HG03045 (cell line): Measurements from ENCODE around the gene GALNT10.
A peak's percentile ranks its signal among the peaks of the same experiment; 100 is the strongest.

ENCODE experiments used
- ATAC-seq: cut with Tn5 transposase; IDR thresholded peaks from one replicate; pipeline ENCODE4 v1.9.1; 2021; ENCODE audit warnings: mild to moderate bottlenecking, moderate library complexity; ENCODE audit not compliant: unreplicated experiment

GALNT10 gene

DNA sequence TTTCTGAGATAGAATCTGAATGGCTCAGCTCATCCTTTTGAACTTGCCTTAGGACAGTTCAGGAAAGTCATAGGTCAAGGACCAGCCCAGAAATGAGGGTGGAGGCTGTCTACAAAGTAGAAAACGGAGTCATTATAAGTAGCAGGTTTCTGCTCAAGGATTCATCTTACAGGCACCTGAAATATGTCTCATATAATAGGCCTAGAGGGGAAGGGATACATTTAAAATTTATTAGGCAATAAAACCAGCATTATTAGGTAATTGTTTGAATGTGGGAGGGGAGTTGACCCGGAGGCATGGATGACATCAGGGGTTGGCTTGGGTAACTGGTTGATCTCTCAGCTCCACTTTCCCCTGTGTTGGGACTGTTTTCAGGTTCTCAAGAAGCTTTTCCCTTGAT, 11.9 kb upstream of the GALNT10 start:
- no peak for ATAC-seq

DNA sequence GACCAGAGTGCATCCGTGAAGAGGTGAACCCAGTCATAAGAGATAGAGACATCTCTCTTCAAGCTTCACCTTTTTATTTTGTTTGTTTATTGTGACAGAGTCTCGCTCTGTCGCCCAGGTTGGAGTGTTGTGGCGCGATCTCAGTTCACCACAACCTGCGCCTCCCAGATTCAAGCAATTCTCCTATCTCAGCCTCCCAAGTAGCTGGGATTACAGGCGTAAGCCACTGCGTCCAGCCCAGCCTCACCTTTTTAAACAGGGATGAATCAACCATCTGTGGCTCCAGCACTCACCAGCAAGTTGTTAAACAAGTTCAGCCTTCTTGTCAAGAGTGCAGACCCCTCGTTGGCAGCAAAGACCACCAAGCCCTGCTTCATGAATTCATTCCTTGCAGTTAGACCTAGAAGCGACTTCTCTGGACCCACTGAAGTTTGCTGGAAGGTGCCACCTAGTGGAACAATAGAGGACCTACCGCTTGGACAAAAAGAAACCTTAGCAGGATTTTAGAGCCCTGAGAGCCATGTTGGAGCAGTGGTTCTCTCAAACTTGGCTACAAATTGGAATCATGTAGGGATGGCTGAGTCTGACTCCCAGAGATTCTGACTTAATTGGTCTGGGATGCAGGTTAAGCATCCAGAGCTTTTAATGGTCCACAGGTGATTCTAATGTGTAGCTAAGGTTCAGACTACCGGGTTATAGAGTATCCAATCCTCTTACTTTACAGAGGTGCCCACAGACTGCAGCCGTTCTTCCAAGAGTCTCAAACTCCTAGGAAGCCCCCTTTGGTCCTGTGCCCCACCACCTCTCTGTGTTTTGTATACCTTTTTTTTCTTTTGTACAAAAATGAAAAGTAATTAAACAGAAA, 10.5 kb upstream of the GALNT10 start:
- peak; percentile 84 for ATAC-seq

DNA sequence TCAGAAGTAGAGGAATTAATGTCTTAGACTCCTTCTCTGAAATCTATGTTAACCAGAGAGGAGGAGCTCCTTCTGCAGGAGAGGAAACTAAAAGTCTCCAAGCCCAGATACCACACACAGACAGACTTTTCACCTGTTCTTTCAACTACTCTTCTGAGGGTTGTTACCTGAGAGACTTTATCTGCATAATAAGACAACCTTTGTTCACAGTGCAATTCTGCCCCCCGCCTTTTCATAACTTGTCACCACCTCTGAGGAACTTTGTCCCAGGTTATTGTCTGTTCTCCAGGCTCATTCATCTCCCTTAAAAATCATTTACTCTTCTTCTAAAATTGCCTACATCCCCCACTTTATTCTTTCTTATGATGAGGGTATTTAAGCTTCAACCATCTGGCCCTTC, 9.4 kb upstream of the GALNT10 start:
- no peak for ATAC-seq

DNA sequence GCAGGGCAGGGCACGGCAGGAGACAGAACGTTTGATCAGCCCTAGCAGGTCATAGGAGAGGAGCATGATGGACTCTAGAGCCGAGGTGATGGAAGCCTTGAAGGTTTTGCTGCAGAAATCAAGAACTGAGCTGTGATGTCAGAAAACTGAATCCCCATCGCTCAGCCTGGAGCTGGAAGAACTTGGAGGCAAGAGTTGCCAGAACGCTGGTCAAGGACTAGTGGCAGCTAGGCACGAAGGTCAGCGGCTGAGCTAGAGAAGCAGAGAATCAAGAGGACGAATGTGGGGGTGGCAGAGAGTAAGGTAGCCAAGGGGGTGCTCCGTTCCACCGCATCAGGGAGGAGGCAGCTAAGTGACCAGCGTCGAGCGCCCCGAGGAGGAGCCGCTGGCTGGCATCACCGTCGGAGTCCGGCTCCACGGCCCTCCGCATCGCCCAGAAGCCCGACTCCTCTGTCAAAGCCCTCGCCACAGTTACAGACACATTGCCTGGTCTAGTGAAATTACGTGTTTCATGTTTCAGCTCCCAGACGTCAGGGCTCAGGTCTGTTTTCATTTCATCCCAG, 1.2 kb upstream of the GALNT10 start:
- ATAC-seq: peak; percentile 7

GRCh38 chr5:154189819-154190594, 526 bp upstream of the GALNT10 start:
- peak; percentile 82 for ATAC-seq

GRCh38 chr5:154191467-154192261, 1.1 kb downstream of the GALNT10 start:
- ATAC-seq: no peak

GRCh38 chr5:154193283-154193682, 2.8 kb downstream of the GALNT10 start:
- ATAC-seq: no peak

GRCh38 chr5:154193701-154194121, 3.2 kb downstream of the GALNT10 start:
- no peak for ATAC-seq

- no peak for ATAC-seq
Measured at GRCh38 chr5:154194345-154195329, 4.1 kb downstream of the GALNT10 start.

GRCh38 chr5:154196281-154196680, 5.7 kb downstream of the GALNT10 start:
- ATAC-seq: no peak

DNA sequence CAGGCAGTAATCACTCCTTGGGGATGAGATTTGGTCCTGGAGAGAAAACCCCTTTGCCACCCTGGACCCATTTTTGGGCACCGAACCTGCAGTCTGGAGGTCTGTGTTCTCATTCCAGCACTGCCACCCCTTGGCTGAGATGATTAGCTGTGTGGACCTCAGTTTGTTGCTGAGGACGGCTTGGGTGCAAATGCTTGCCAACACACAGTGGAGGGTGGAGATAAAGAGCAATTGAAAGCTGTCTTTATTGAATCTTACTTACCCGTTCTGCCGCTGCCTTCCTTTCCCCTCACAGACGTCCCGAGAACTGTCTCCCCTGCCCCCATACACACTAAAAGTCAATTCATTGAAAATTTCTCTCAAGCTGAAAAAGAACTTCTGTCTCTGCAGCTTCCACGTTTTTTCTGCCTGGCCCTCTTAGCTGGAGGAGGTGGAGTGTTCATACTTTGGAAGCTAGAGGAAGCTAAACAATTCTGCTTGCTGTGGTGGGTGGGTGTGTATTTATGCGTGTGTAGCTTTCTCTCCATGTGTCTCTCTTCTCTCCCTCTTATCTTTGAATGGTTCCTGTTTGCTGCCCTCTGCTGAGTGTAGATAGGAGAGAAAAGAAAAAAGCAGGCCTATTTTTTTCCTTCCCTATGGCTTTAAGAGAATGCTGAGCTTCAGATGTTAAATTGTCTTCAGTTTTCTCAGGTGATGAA, 6.6 kb downstream of the GALNT10 start:
- no peak for ATAC-seq

DNA sequence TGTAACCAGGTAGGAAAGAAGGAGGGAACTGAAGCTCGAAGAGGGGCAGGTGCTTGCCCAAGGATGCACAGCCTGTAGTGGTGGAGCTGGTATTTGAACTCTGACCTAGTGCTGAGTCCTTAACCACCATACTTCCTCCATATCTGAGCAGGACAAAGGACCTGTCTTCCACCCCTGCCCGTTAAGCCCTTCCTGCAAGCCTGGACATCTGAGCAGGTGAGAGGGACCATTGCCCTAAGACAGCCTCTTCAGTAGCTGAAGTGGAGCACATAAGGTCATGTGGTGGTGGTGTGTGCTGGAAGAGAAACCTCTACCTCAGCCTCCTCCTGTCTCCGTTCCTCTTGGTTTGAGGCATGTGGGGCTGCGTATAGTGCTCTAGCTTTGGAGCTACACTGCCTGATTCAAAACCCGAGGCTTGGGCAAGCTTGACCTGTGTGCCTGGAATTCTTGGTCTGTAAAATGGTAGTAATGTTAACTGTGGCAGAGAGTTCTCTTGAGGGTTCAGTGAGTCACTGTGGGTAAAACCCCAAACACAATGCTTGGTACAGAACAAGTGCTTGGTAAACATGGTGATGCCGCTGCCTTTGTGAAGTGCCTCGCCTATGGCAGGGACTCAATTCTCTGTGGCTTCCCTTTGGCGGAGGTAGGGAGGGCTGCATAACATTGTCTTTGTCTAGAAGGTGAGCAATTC, 7.4 kb downstream of the GALNT10 start:
- no peak for ATAC-seq

DNA sequence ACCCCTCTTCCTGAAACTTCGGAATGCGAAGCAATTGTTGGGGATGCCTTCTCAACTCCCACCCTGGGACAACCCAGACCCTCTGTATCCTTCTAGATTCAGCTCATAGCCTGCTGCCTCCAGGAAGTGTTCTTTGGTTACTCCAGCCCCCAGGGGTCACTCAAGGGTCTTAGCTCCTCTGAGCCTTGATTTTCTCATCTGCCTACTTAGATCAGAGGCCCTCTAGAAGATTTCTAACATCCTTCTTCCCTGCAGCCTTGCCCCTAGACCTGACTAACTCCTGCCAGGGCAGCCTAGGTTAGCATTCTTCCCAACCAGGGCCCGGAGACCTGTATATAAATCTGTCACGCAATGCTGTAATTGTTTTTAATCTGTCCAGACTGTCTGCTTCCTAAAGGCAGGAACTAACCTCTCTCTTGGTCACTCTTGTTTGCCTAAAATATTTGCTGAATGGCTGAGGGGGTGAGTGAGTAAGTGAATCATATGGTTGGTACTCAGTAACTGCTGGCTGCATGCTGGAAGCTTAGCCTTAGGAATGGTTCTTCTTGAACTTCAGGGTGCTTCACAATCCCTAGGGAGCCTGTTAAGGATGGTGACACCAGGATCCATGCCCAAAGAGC, 8.2 kb downstream of the GALNT10 start:
- no peak for ATAC-seq

DNA sequence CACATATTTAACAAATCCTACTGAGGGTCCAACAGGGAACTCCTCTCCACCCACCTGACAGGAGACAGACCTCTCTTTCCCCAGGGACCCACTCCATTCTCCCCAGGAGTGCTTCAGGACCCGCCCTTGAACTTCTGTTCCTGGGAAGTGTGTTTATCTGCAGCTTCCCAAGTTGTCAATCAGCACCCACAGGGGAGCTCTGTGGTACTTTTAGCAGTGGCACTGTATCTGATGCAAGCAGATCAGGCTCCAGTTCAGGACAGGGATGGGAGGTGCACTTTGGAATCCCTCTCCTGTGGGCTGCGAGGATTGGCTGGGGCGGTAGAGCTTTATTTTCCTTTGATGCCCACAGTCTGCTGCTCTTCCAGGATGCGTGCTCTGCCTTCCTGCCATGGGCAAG, 8.7 kb downstream of the GALNT10 start:
- no peak for ATAC-seq

GRCh38 chr5:154199671-154200220, 9.2 kb downstream of the GALNT10 start:
- ATAC-seq: no peak

- no peak for ATAC-seq
Measured at GRCh38 chr5:154200221-154200620, 9.7 kb downstream of the GALNT10 start.

GRCh38 chr5:154201108-154201769, 10.7 kb downstream of the GALNT10 start:
- ATAC-seq: no peak
